SU-DHL-6 (cell line): ENCODE results near the gene HHAT.

Experiments used
- H2AFZ ChIP-seq: fragments of 200-600 bp; sonication (generic); 2 replicates; pipeline ENCODE4 v1.6.1; 2014; ENCODE audit warnings: low read depth, mild to moderate bottlenecking, moderate library complexity, mixed read lengths, antibody characterized with exemption, low read length; ENCODE audit not compliant: severe bottlenecking
- H3F3A ChIP-seq: fragments of 200-600 bp; shearing (Covaris generic); 2 replicates; pipeline ENCODE4 v1.6.0; 2016; ENCODE audit warnings: antibody characterized with exemption, mild to moderate bottlenecking; ENCODE audit not compliant: insufficient read depth
- H3K27ac ChIP-seq: fragments of 200-600 bp; sonication (generic); 2 replicates; pipeline ENCODE4 v1.5.1; 2016; ENCODE audit warnings: low read depth, mild to moderate bottlenecking, low read length, moderate library complexity, mixed read lengths
- H3K27me3 ChIP-seq: fragments of 200-600 bp; sonication (generic), shearing (Covaris generic); 2 replicates; pipeline ENCODE4 v1.6.0; 2014; ENCODE audit warnings: mild to moderate bottlenecking, low read length
- H3K36me3 ChIP-seq: fragments of 200-600 bp; sonication (generic); 2 replicates; pipeline ENCODE4 v1.6.1; 2014; ENCODE audit warnings: mild to moderate bottlenecking, low read length, mixed read lengths
- H3K4me2 ChIP-seq: fragments of 300-600, 200-600 bp; shearing (Covaris generic), sonication (generic); 2 replicates; pipeline ENCODE4 v1.6.0; 2014; ENCODE audit warnings: low read length, low read depth, mild to moderate bottlenecking; ENCODE audit not compliant: poor library complexity, severe bottlenecking
- H3K4me3 ChIP-seq: fragments of 200-600 bp; sonication (generic); 2 replicates; pipeline ENCODE4 v1.5.1; 2014; ENCODE audit warnings: antibody characterized with exemption, low read length, mild to moderate bottlenecking, mixed read lengths; ENCODE audit not compliant: insufficient read depth, poor library complexity, severe bottlenecking
- H3K79me2 ChIP-seq: fragments of 200-600 bp; sonication (generic); 2 replicates; pipeline ENCODE4 v1.6.1; 2014; ENCODE audit warnings: mild to moderate bottlenecking, low read length, moderate library complexity; ENCODE audit not compliant: insufficient read depth
- H3K9ac ChIP-seq: fragments of 200-600 bp; sonication (generic); 2 replicates; pipeline ENCODE4 v1.7.0; 2014; ENCODE audit warnings: mild to moderate bottlenecking, low read length
- H3K9me2 ChIP-seq: fragments of 200-600 bp; sonication (generic); replicated peaks from 2 replicates; pipeline ENCODE4 v1.6.1; 2014; ENCODE audit warnings: low read length; ENCODE audit not compliant: insufficient read depth
- H3K9me3 ChIP-seq: fragments of 200-600 bp; sonication (generic); 2 replicates; pipeline ENCODE4 v1.6.1; 2014; ENCODE audit warnings: low read length, mixed read lengths; ENCODE audit not compliant: insufficient read depth
- H4K20me1 ChIP-seq: fragments of 200-600 bp; sonication (generic); 2 replicates; pipeline ENCODE4 v1.6.1; 2014; ENCODE audit warnings: low read depth, mild to moderate bottlenecking, antibody characterized with exemption, low read length, moderate library complexity, mixed read lengths
- CTCF ChIP-seq: fragments of 200-600 bp; sonication (generic); IDR thresholded peaks from one replicate; pipeline ENCODE4 v1.5.1; 2017; ENCODE audit warnings: antibody characterized with exemption, mild to moderate bottlenecking, low read length, moderate library complexity; ENCODE audit not compliant: insufficient read depth, poor library complexity, severe bottlenecking
- EZH2phosphoT487 ChIP-seq: fragments of 200-600 bp; sonication (generic), shearing (Covaris generic); conservative IDR thresholded peaks from 2 replicates; pipeline ENCODE4 v1.6.1; 2018; ENCODE audit warnings: mild to moderate bottlenecking, antibody characterized with exemption, low read length, moderate library complexity, mixed read lengths

The HHAT gene

GRCh38 chr1:210303391-210303790, 25.3 kb upstream of the HHAT start:
- Histone ChIP-seq H3K9me3 (no peaks in the 10 kb centered on the region), H3K79me2 (no peaks in the 10 kb centered on the region), H3K36me3 (no peaks in the 10 kb centered on the region), H2AFZ (no peak overlapping the region), H3K27ac (no peak overlapping the region), H4K20me1 (no peaks in the 10 kb centered on the region), H3K4me2 (no peak overlapping the region), H3K27me3 (no peaks in the 10 kb centered on the region), H3K4me3 (no peak overlapping the region), H3K9ac (no peak overlapping the region), H3K9me2 (no peaks in the 10 kb centered on the region), H3F3A (no peaks in the 10 kb centered on the region)
- no peak for TF ChIP-seq EZH2phosphoT487
- TF ChIP-seq CTCF, result no peak

- no peaks in the 10 kb centered on the region for H3F3A ChIP-seq
- H3K9me3 ChIP-seq, result no peaks in the 10 kb centered on the region
- no peak overlapping the region for H3K27ac ChIP-seq
- TF ChIP-seq EZH2phosphoT487, result no peak
- no peak for TF ChIP-seq CTCF
- no peaks in the 10 kb centered on the region for H3K79me2 ChIP-seq
- no peaks in the 10 kb centered on the region for H4K20me1 ChIP-seq
- no peaks in the 10 kb centered on the region for H3K27me3 ChIP-seq
- no peak overlapping the region for H2AFZ ChIP-seq
- H3K36me3 ChIP-seq, result no peaks in the 10 kb centered on the region
- no peak overlapping the region for H3K9ac ChIP-seq
- no peaks in the 10 kb centered on the region for H3K9me2 ChIP-seq
- no peak overlapping the region for H3K4me2 ChIP-seq
- no peak overlapping the region for H3K4me3 ChIP-seq
Measured at GRCh38 chr1:210310562-210311153, 18.0 kb upstream of the HHAT start.

- H3K4me3 ChIP-seq, result no peak overlapping the region
- H2AFZ ChIP-seq, result no peak overlapping the region
- H3K9me3 ChIP-seq, result no peaks in the 10 kb centered on the region
- H3K27me3 ChIP-seq, result no peaks in the 10 kb centered on the region
- no peaks in the 10 kb centered on the region for H3K79me2 ChIP-seq
- no peaks in the 10 kb centered on the region for H3F3A ChIP-seq
- H3K27ac ChIP-seq, result no peak overlapping the region
- TF ChIP-seq CTCF (no peak), EZH2phosphoT487 (no peak)
- H4K20me1 ChIP-seq, result no peaks in the 10 kb centered on the region
- no peaks in the 10 kb centered on the region for H3K36me3 ChIP-seq
- no peaks in the 10 kb centered on the region for H3K9me2 ChIP-seq
- H3K4me2 ChIP-seq, result no peak overlapping the region
- H3K9ac ChIP-seq, result no peak overlapping the region
Measured at GRCh38 chr1:210311726-210312493, 16.8 kb upstream of the HHAT start.
